ENCODE data around the gene KIAA1217. TPM values are rescaled to one million over a fixed set of nuclear protein-coding genes. Genes with fewer than 3 reads are reported as not detected.

KIAA1217 gene
- total RNA-seq, 4 donors from 2014 or later, result 10.1 to 15.9 (median 12.5) TPM

GRCh38 chr10:24430591-24430990 lies 221.7 kb downstream of the KIAA1217 start:
- intact Hi-C loops (cut with DNase I), result no loop called here
- no peak for TF ChIP-seq POLR2A (IDR thresholded peaks at IDR 0.05; ENCODE audit: low read depth)
- no peak for TF ChIP-seq POLR2AphosphoS5 (IDR thresholded peaks at IDR 0.05)
- no peak for TF ChIP-seq EP300 (IDR thresholded peaks at IDR 0.05)
- TF ChIP-seq CTCF (IDR thresholded peaks at IDR 0.05), result no peak
- 93% methylated on average over 5 of the region's 5 CpGs for whole genome bisulfite sequencing

GRCh38 chr10:24432478-24433416 lies 223.8 kb downstream of the KIAA1217 start:
- Histone ChIP-seq H3K27ac (replicated peaks in 1 of 4) (no peak overlapping the region), H3K4me3 (no peak overlapping the region), H3K9me3 (no peaks in the 10 kb centered on the region), H3K27me3 (no peaks in the 10 kb centered on the region), H3K4me1 (peaks cover 0 to 6% (median 3%) of the 10 kb centered on the region in 4 donors), H3K36me3 (peaks cover 0 to 27% (median 11%) of the 10 kb centered on the region in 4 donors)
- TF ChIP-seq CTCF (IDR thresholded peaks at IDR 0.05) (no peak), EP300 (IDR thresholded peaks at IDR 0.05) (no peak), POLR2A (IDR thresholded peaks at IDR 0.05; ENCODE audit: low read depth) (no peak), POLR2AphosphoS5 (IDR thresholded peaks at IDR 0.05) (no peak)
- 91% methylated on average over 9 of the region's 9 CpGs for WGBS
- intact Hi-C loops (cut with DNase I), result no loop called here
- no peak for DNase-seq (ENCODE audit: extremely low spot score)

More at GRCh38 chr10:24430591-24430990, 221.7 kb downstream of the KIAA1217 start:
- DNase-seq (ENCODE audit: extremely low spot score), result no peak
- Histone ChIP-seq H3K27ac (replicated peaks in 1 of 4) (no peak overlapping the region), H3K4me3 (no peak overlapping the region), H3K4me1 (peaks cover 0 to 9% (median 3%) of the 10 kb centered on the region in 4 donors), H3K27me3 (no peaks in the 10 kb centered on the region), H3K9me3 (no peaks in the 10 kb centered on the region), H3K36me3 (peaks cover 0 to 35% (median 11%) of the 10 kb centered on the region in 4 donors)

- intact Hi-C loops (cut with DNase I), result no loop called here
- H3K4me1 ChIP-seq, result no peaks in the 10 kb centered on the region
- no peak for TF ChIP-seq POLR2AphosphoS5 (IDR thresholded peaks at IDR 0.05)
- no peak for TF ChIP-seq POLR2A (IDR thresholded peaks at IDR 0.05; ENCODE audit: low read depth)
- TF ChIP-seq CTCF (IDR thresholded peaks at IDR 0.05), result no peak
- TF ChIP-seq EP300 (IDR thresholded peaks at IDR 0.05), result no peak
- no peaks in the 10 kb centered on the region for H3K9me3 ChIP-seq
- no peak overlapping the region for H3K27ac ChIP-seq (replicated peaks in 1 of 4)
- no peak for DNase-seq (ENCODE audit: extremely low spot score)
- H3K4me3 ChIP-seq, result no peak overlapping the region
- WGBS, result 99% methylated on average over 3 of the region's 3 CpGs
- peaks cover 0 to 34% (median 11%) of the 10 kb centered on the region in 4 donors for H3K36me3 ChIP-seq
- H3K27me3 ChIP-seq, result no peaks in the 10 kb centered on the region
These were observed 224.8 kb downstream of the KIAA1217 start for GRCh38 chr10:24433705-24434104.

- Histone ChIP-seq H3K4me1 (no peaks in the 10 kb centered on the region), H3K9me3 (no peaks in the 10 kb centered on the region), H3K4me3 (no peak overlapping the region), H3K36me3 (peaks cover 0 to 47% (median 11%) of the 10 kb centered on the region in 4 donors), H3K27me3 (no peaks in the 10 kb centered on the region), H3K27ac (replicated peaks in 1 of 4) (no peak overlapping the region)
- intact Hi-C loops (cut with DNase I), result no loop called here
- WGBS, result 97% methylated on average over 1 of the region's 1 CpG
- TF ChIP-seq POLR2A (IDR thresholded peaks at IDR 0.05; ENCODE audit: low read depth) (no peak), EP300 (IDR thresholded peaks at IDR 0.05) (no peak), CTCF (IDR thresholded peaks at IDR 0.05) (no peak), POLR2AphosphoS5 (IDR thresholded peaks at IDR 0.05) (no peak)
- DNase-seq (ENCODE audit: extremely low spot score), result no peak
These were observed 226.0 kb downstream of the KIAA1217 start for GRCh38 chr10:24434961-24435360.

Data from esophagus muscularis mucosa (tissue), 4 donors.